GM10248 (cell line): ENCODE data around the gene AGXT.

Source experiments
- CTCF ChIA-PET: fragments of 300-600 bp; sonication (Branson Sonifier 250); formaldehyde crosslinking; extraction: SDS; loops from one replicate; lab custom pipeline; 2021; ENCODE audit warnings: antibody characterized with exemption; lab: Yijun Ruan, JAX
- POLR2A ChIA-PET: fragments of 350-650 bp; sonication (Branson Sonifier 250); formaldehyde crosslinking; extraction: SDS; loops from one replicate; lab custom pipeline; 2020; ENCODE audit warnings: antibody characterized with exemption; lab: Yijun Ruan, JAX
- DNase-seq: peaks from one replicate; pipeline ENCODE4 v3.0.0; 2012; ENCODE audit errors: extremely low spot score
- TF ChIP-seq, protein P1 (sequence below): IDR thresholded peaks from 2 replicates; pipeline ENCODE4 v1.5.1; 2012; ENCODE audit warnings: mild to moderate bottlenecking, low read depth; ENCODE audit errors: extremely low read depth, missing control alignments, control extremely low read depth

AGXT gene

DNA sequence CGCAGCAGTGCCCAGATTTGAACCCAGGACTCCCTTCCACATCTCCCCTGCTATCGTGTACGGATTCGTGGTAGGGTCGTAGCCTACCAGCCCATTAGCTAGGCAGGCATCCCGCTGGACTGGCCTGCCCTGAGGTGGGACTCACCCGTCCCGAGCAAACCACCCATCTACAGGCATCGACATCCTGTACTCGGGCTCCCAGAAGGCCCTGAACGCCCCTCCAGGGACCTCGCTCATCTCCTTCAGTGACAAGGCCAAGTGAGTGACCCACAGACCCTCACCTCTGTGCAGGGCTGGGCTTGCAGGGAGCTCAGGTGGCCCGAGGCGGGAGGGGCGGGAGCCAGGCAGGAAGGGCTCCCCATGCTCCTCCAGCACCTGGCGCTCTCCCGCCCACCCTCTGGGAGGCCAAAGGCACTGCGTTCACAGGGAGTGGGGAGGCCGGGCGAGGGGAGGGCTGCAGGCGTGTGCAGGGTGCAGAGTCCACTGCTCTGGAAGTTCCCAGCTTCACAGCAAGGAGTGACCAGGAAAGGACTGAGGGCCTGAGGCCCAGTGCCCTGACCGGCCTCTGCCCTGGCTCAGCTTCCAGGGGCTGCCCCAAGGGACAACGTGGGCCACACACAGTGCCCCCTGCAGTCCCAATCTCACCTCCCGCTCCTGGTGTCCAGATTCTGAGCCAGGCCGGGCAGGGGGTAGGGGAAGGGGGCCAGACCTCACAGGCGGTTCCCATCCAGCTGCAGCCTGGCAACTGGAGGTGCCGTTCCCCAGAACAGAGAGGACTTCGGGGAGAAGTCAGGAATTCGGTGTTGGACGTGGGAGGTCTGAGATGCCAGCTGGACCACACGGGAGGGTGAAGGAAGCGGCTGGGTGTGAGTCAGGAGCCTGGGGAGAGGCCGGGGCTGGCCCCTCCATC is 5.4 kb downstream of the AGXT start:
- CTCF ChIA-PET, result interaction anchor here (1.4 kb wide), 1 partner anchor 23 kb away, joined by 7 read pairs; no protein-coding TSS in a partner anchor

DNA sequence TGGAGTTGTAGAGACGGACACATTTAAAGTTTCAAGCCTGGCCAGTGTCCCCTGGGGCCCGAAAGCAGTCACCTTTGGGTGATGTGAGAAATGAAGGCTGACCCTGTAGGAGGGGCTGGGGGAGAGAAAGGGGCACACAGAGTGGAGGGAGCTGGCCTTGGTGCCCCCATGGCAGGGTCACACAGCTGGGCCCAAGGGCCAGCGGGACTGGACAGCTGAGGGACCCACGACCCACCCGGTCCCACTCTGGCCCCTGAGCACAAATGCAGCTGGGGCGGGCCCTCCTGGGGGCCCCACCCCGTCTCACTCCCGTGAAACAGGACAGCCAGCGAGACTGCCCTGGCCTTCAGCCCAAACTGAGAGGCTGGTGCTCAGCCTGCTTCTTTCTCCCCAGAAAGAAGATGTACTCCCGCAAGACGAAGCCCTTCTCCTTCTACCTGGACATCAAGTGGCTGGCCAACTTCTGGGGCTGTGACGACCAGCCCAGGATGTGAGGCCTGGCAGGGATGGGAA is 6.1 kb downstream of the AGXT start:
- no peak for DNase-seq
- ChIA-PET CTCF (no interaction called here), POLR2A (no interaction called here)
- TF ChIP-seq, protein P1, sequence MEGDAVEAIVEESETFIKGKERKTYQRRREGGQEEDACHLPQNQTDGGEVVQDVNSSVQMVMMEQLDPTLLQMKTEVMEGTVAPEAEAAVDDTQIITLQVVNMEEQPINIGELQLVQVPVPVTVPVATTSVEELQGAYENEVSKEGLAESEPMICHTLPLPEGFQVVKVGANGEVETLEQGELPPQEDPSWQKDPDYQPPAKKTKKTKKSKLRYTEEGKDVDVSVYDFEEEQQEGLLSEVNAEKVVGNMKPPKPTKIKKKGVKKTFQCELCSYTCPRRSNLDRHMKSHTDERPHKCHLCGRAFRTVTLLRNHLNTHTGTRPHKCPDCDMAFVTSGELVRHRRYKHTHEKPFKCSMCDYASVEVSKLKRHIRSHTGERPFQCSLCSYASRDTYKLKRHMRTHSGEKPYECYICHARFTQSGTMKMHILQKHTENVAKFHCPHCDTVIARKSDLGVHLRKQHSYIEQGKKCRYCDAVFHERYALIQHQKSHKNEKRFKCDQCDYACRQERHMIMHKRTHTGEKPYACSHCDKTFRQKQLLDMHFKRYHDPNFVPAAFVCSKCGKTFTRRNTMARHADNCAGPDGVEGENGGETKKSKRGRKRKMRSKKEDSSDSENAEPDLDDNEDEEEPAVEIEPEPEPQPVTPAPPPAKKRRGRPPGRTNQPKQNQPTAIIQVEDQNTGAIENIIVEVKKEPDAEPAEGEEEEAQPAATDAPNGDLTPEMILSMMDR, result no peak

More for the DNA sequence above, 5.4 kb downstream of the AGXT start:
- DNase-seq, result no peak
- POLR2A ChIA-PET, result no interaction called here
- TF ChIP-seq, protein P1, result no peak

DNA sequence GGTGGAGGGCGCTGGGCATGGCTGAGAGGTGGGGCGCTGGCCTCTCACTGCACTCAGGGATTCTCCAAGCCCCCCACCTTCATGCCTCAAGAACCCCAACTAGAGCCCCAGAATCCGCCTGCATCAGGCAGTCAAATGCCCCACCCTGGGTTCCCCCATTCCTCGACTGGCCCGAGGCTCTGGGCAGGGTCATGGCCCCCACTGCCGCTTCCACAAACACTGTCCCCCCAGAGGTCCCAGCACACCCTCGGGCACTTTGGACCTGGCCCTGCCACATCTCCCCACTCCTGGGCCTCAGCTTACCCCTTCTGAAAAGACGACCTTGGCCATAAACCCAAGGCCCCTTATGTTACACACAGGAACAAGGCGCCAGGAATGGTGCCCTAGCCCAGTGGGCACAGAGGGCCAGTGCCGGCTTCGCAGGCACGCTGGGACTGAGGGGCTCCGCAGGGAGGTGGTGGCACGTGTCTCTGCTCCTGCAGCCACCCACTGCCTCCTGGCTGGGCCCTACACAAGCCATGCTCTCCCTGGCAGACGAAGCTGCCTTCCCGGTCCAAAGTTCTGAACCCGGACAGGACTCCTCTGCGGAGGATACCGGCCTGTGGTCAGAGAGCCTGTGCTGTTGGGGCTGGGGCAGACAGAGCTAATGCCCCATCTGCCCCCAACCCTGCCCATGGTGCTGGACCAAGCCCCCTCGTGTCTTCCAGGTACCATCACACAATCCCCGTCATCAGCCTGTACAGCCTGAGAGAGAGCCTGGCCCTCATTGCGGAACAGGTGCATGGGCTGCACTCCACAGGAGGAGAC is 6.8 kb downstream of the AGXT start:
- ChIA-PET POLR2A (no interaction called here), CTCF (no interaction called here)
- no peak for DNase-seq
- TF ChIP-seq, protein P1, result no peak

DNA sequence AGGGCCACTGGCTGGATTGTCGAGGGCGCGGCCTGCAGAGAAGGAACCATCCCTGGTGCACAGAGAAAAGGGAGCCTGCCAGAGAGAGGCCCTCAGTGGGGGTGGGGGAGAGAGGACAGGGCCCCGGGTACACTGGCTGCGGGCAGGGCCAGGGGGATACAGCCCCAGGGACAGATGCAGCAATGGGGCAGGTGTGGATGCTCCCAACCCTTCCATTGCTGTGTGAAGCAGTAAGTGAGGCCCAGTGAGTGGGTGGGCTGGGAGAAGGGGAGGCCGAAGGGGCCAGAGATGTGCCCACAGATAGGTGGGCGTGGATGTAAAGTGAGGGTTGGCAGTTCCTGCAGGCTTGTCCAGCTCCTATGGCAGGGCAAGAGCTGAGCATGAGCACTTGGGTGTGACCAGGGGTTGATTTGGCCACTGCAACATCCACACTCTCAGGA is 7.4 kb downstream of the AGXT start:
- TF ChIP-seq, protein P1, result no peak
- no peak for DNase-seq
- POLR2A ChIA-PET, result no interaction called here
- CTCF ChIA-PET, result interaction anchor here (0.7 kb wide), 1 partner anchor 38 kb away, joined by 3 read pairs; no protein-coding TSS in a partner anchor

DNA sequence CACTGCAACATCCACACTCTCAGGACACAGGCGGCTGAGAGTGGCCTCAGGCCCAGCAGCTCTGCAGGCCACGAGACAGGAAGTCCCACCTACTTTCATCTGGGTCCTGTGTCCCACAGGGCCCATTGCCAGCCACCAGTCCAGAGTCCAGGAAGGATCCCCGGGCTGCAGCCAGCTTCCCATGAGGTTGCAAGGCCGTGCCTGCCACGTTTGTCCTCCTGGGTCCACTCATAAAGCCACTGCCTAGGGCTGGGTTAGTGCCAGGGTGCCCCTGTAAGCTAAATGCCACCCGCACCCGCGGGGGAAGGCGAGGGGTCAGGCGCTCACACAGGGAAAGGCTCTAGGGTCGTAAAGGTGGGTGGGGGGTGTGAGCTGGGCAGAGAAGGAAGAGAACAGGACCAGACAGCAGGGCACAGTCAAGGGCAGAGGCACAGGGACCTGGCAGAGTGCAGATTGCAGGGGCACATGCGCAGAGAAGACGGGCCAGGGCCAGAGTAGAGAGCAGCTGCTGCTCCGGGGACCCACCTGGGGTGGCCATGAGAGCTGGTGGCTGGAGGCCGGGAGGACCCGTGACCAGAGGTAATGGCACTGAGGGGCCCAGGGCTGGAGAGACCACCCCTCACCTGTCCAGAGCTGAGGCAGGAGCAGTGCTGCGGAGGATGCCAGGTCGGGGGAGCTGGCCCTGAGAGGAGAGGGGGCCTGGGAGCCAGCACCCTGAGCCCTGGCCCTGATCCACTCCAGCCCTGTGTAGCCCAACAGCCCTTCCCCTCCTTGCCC is 8.0 kb downstream of the AGXT start:
- TF ChIP-seq, protein P1, result no peak
- ChIA-PET POLR2A (no interaction called here), CTCF (interaction anchor here (0.7 kb wide), 1 partner anchor 38 kb away, joined by 3 read pairs; no protein-coding TSS in a partner anchor)
- DNase-seq, result no peak
